AG04450 (cell line): Measurements from ENCODE around the gene MCOLN2. TPM values are rescaled to one million over a fixed set of nuclear protein-coding genes. Genes with fewer than 3 reads are reported as not detected.

Source experiments
- CTCF ChIA-PET: fragments of 300-600, 350-600 bp; formaldehyde crosslinking; extraction: SDS; loops from one replicate; lab custom pipeline; 2022; ENCODE audit warnings: antibody characterized with exemption, inconsistent platforms; lab: Charles Lee
- POLR2A ChIA-PET: fragments of 350-600 bp; formaldehyde crosslinking; extraction: SDS; loops from one replicate; lab custom pipeline; 2021; ENCODE audit warnings: antibody characterized with exemption, inconsistent platforms; lab: Yijun Ruan, JAX
- DNase-seq: peaks from one replicate; pipeline ENCODE4 v3.0.0-alpha.2; 2011; ENCODE audit warnings: low read depth, low spot score
- H3K27ac ChIP-seq: one replicate; pipeline ENCODE4 v1.5.1; 2012; ENCODE audit warnings: low read depth, low read length, control low read depth
- H3K27me3 ChIP-seq: one replicate; pipeline ENCODE4 v1.6.0; 2012; ENCODE audit warnings: low read length; ENCODE audit not compliant: control insufficient read depth, insufficient read depth
- H3K4me3 ChIP-seq: 2 replicates; pipeline ENCODE4 v1.5.1; 2011; ENCODE audit warnings: mild to moderate bottlenecking, low read depth, low read length, control low read depth
- H3K9me3 ChIP-seq: 2 replicates; pipeline ENCODE4 v1.5.1; 2012; ENCODE audit warnings: low read length; ENCODE audit not compliant: control insufficient read depth, insufficient read depth
- CTCF ChIP-seq: IDR thresholded peaks from 2 replicates; pipeline ENCODE4 v1.5.1; 2011; ENCODE audit warnings: low read depth, low read length, control low read depth, inconsistent platforms
- polyA plus RNA-seq: library from polyadenylated mRNA; depleted of rRNA; stranded (reverse); fragments of >200 nt; gene quantifications from 2 replicates; pipeline ENCODE4 v1.2.3, GENCODE V29; 2011

MCOLN2 gene
- polyA plus RNA-seq, 1 experiment, result 0.37 TPM

GRCh38 chr1:84956655-84957054, 40.3 kb downstream of the MCOLN2 start:
- no peak overlapping the region for H3K27ac ChIP-seq
- no peaks in the 10 kb centered on the region for H3K9me3 ChIP-seq
- no peak for TF ChIP-seq CTCF
- ChIA-PET CTCF (interaction anchor here (1.3 to 6.0 kb wide), 4 partner anchors 12 to 303 kb away, joined by 4 to 67 read pairs (median 12); partner anchors contain the start of gene C1orf52), POLR2A (no interaction called here)
- no peak for DNase-seq
- no peak overlapping the region for H3K4me3 ChIP-seq
- H3K27me3 ChIP-seq, result no peaks in the 10 kb centered on the region

DNA sequence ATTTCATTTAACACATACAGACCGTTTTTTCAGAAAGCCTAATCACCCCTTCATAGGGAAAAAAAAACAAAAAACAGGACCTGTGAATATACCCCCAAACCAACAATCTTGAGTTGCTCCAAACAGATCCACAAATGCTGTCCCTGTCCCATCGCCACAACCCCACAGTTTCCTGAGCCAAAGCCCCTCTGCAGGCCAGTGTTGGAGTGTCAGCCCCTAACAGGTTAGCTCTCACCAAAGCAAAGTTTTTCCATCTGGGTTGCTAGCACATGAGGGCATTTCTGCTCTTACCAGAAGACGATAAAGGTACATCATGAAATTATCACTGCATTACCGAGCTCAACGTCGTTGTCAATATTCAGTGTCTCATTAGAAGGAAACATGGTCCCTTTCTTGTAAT, 40.8 kb downstream of the MCOLN2 start:
- CTCF ChIA-PET, result interaction anchor here (1.3 to 6.0 kb wide), 3 partner anchors 12 to 303 kb away, joined by 6 to 67 read pairs (median 17); partner anchors contain the start of gene C1orf52

DNA sequence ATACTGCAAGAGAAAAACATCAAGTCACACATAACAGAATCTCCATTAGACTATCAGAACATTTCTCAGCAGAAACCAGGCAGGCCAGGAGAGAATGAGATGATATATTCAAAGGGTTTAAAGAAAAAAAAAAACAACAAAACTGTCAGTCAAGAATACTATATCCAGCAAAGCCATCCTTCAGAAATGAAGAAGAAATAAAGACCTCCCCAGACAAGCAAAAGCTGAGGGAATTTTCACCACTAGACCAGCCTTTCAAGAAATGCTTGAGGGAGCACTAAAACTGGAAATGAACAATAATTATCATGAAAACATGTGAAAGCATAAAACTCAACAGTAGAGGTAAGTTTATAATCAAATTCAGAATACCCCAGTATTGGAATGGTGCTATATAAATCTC, 47.2 kb downstream of the MCOLN2 start:
- peaks cover 3% of the 10 kb centered on the region; the same call in 1 of the 2 replicates for H3K9me3 ChIP-seq
- H3K27ac ChIP-seq, result no peak overlapping the region
- ChIA-PET CTCF (interaction anchor here (1.2 to 9.7 kb wide), 2 partner anchors 160 to 309 kb away, joined by 4 to 330 read pairs; partner anchors contain the start of gene C1orf52), POLR2A (no interaction called here)
- no peak overlapping the region for H3K4me3 ChIP-seq
- H3K27me3 ChIP-seq, result no peaks in the 10 kb centered on the region
- no peak for DNase-seq
- no peak for TF ChIP-seq CTCF

More for the DNA sequence above, 40.8 kb downstream of the MCOLN2 start:
- Histone ChIP-seq H3K4me3 (no peak overlapping the region), H3K27me3 (no peaks in the 10 kb centered on the region), H3K27ac (no peak overlapping the region), H3K9me3 (no peaks in the 10 kb centered on the region)
- no peak for DNase-seq
- TF ChIP-seq CTCF, result no peak
- POLR2A ChIA-PET, result no interaction called here

DNA sequence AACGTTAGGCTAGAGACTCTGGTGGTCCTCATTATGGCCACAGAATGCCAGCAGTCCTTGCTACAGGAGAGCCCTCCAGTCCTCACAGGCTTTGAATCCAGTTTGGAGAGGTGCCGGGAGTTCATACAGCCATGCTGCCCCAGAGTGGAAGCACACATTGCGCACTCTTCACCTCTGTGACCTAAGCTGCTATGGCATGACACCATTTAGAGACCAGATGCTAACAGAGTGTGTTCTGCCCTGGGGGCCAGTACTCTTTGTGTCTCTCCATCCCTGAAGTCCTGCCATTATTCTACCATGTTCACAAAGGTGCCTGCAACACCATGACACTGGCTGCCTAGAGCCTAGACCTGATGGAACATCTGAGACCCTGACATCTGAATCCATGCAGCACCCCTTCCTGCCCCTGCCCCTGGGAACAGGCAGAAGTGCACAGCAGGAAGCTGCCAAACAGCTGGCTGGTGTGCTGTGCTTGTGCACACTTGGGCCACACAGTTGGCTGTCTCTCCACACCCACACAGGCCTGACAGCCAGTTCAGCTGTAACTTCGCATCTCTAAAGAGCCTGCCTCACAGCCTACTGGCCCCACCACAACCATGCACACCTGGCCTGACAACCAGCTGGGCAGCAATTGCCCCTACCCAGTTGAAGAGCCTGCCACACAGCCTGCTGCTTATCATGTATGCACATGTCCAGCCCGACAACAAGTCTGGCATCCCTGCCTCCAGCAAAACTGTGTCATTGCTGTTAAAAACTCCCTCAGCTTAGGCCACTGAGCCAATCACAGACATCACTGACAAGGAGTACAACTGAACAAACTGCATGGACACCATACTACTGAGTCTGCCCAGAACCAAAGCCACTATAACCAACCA, 49.1 kb downstream of the MCOLN2 start:
- Histone ChIP-seq H3K4me3 (no peak overlapping the region), H3K27ac (no peak overlapping the region), H3K9me3 (peaks cover 3% of the 10 kb centered on the region; the same call in 1 of the 2 replicates), H3K27me3 (no peaks in the 10 kb centered on the region)
- no peak for DNase-seq
- no peak for TF ChIP-seq CTCF
- ChIA-PET POLR2A (no interaction called here), CTCF (interaction anchor here (1.1 to 9.7 kb wide), 3 partner anchors 80 to 310 kb away, joined by 3 to 330 read pairs (median 7); partner anchors contain the start of gene C1orf52)
